K562 (cell line): ENCODE results near the gene PIK3C2G. TPM values are rescaled to one million over a fixed set of nuclear protein-coding genes. Genes with fewer than 3 reads are reported as not detected.

Source experiments
- KDM5B ChIP-seq: fragments of 200-600 bp; sonication (generic); IDR thresholded peaks from 2 replicates; pipeline ENCODE4 v1.6.1; 2012; ENCODE audit warnings: low read depth, mild to moderate bottlenecking, moderate library complexity, low read length, control low read depth, inconsistent platforms; ENCODE audit not compliant: insufficient replicate concordance
- L3MBTL2 ChIP-seq: fragments of 450-650 bp; IDR thresholded peaks from 2 replicates; pipeline ENCODE4 v1.6.1; 2016; ENCODE audit warnings: mild to moderate bottlenecking, moderate library complexity
- MAFF ChIP-seq: IDR thresholded peaks from 2 replicates; pipeline ENCODE4 v1.6.1; 2012; ENCODE audit warnings: low read length, improper control_type of control experiment
- MBD2 ChIP-seq: sonication (generic); IDR thresholded peaks from 2 replicates; pipeline ENCODE4 v1.6.1; 2016; ENCODE audit warnings: low read depth, borderline replicate concordance
- MECOM ChIP-seq: fragments of 250-450 bp; sonication (Bioruptor Pico); IDR thresholded peaks from 2 replicates; pipeline ENCODE4 v1.8.0; 2022; ENCODE audit warnings: inconsistent platforms
- MIER1 ChIP-seq: fragments of 450-650 bp; IDR thresholded peaks from 2 replicates; pipeline ENCODE4 v1.6.1; 2016; ENCODE audit warnings: antibody characterized with exemption, mild to moderate bottlenecking, low read depth
- MTF1 ChIP-seq: fragments of 250-450 bp; sonication (Bioruptor Pico); IDR thresholded peaks from 2 replicates; pipeline ENCODE4 v1.9.0; 2021; ENCODE audit warnings: moderate library complexity, mild to moderate bottlenecking, inconsistent platforms, borderline replicate concordance
- MXD1 ChIP-seq: fragments of 250-450 bp; sonication (Bioruptor Pico); IDR thresholded peaks from 2 replicates; pipeline ENCODE4 v1.8.0; 2021; ENCODE audit warnings: borderline replicate concordance, mild to moderate bottlenecking, moderate library complexity; ENCODE audit not compliant: poor library complexity, severe bottlenecking
- MYBL2 ChIP-seq, 2 experiments: fragments of 450-650 bp in 1 of 2; sonication (generic) in 1 of 2; formaldehyde crosslinking in 1 of 2; IDR thresholded peaks; 2 replicates each; pipeline versions ENCODE4 v1.6.1 to v1.8.1; 2017 to 2022; ENCODE audit warnings: borderline replicate concordance in 1 of 2, inconsistent platforms in 1 of 2, low read depth in 1 of 2, mild to moderate bottlenecking in 1 of 2, missing genetic modification reagents in 1 of 2, moderate library complexity in 1 of 2
- SAP30 ChIP-seq: fragments of 200-600 bp; sonication (generic); IDR thresholded peaks from 2 replicates; pipeline ENCODE4 v1.6.1; 2012; ENCODE audit warnings: borderline replicate concordance, low read depth, mild to moderate bottlenecking, moderate library complexity, low read length, control low read depth, inconsistent platforms; ENCODE audit not compliant: insufficient read depth, poor library complexity, severe bottlenecking
- SIN3A ChIP-seq, 2 experiments: fragments of 150-350 bp in 1 of 2; IDR thresholded peaks; 2 replicates each; pipeline ENCODE4 v1.6.1; 2011 to 2016; ENCODE audit warnings: borderline replicate concordance in 2 of 2, low read depth in 2 of 2, low read length in 2 of 2, mild to moderate bottlenecking in 2 of 2, moderate library complexity in 2 of 2; ENCODE audit not compliant: control insufficient read depth in 1 of 2
- SPI1 ChIP-seq: IDR thresholded peaks from 2 replicates; pipeline ENCODE4 v1.6.1; 2011; ENCODE audit warnings: low read depth, low read length, control low read depth, borderline replicate concordance
- TSC22D4 ChIP-seq: fragments of 450-650 bp; IDR thresholded peaks from 2 replicates; pipeline ENCODE4 v1.6.1; 2016; ENCODE audit warnings: missing genetic modification characterization, missing biosample characterization, control low read depth
- ZBTB40 ChIP-seq, 2 experiments: fragments of 450-650 bp in 1 of 2; sonication (generic) in 1 of 2; formaldehyde crosslinking in 1 of 2; IDR thresholded peaks; 2 replicates each; pipeline versions ENCODE4 v1.7.1 to v1.9.0; 2016 to 2022; ENCODE audit warnings: inconsistent platforms in 1 of 2, mild to moderate bottlenecking in 1 of 2, missing genetic modification reagents in 1 of 2
- ZNF639 ChIP-seq, 2 experiments: fragments of 200-800 bp in 1 of 2; sonication (Bioruptor generic) in 1 of 2; sonication (generic) in 1 of 2; formaldehyde crosslinking in 1 of 2; IDR thresholded peaks in 1 of 2; conservative IDR thresholded peaks in 1 of 2; 2 replicates each; pipeline versions ENCODE4 v1.5.0 to v1.6.1; 2016 to 2020; ENCODE audit warnings: missing compliant biosample characterization in 1 of 2, missing genetic modification characterization in 1 of 2, missing genetic modification reagents in 1 of 2
- ZNF785 ChIP-seq: fragments of 250-450 bp; sonication (Bioruptor Pico); IDR thresholded peaks from 2 replicates; pipeline ENCODE4 v1.4.0; 2020; ENCODE audit warnings: mild to moderate bottlenecking
- polyA plus RNA-seq, 8 experiments: library from polyadenylated mRNA; depleted of rRNA in 4 of 8; stranded (reverse) in 5 of 8; unstranded in 3 of 8; fragments of >200 nt; fragmentation: Nextera tagmentation in 2 of 8; fragmentation: Illumina TruSeq in 1 of 8; extraction: Ambion mirVana in 2 of 8; extraction: Trizol in 1 of 8; gene quantifications; 2 replicates each; pipeline versions ENCODE4 v1.2.1 to v1.2.3, GENCODE V29; 2011 to 2014; ENCODE audit warnings: inconsistent platforms in 1 of 8, missing spikeins in 1 of 8
- total RNA-seq, 7 experiments: library from RNA; depleted of rRNA in 6 of 7; stranded (reverse); fragments of >200 nt in 6 of 7; fragmentation: Illumina TruSeq in 2 of 7; extraction: Trizol in 2 of 7; gene quantifications; 2 replicates each; pipeline versions ENCODE4 v1.2.1 to v1.2.3, GENCODE V29; 2011 to 2021; ENCODE audit warnings: low replicate concordance in 1 of 7

Gene PIK3C2G
- total and polyA plus RNA-seq, 9 of the 15 experiments (the other 6 are each of a cell fraction or from before 2014, with no cell fraction given) = not detected

- no peak for TF ChIP-seq ZBTB40 (IDR thresholded peaks at IDR 0.05)
- no peak for TF ChIP-seq ZBTB40 (CRISPR knock-in tag; IDR thresholded peaks at IDR 0.05)
- TF ChIP-seq MXD1 (CRISPR knock-in tag) = no peak
- no peak for TF ChIP-seq MAFF
- no peak for TF ChIP-seq TSC22D4 (tag)
- no peak for TF ChIP-seq MTF1 (CRISPR knock-in tag)
- no peak for TF ChIP-seq ZNF785 (CRISPR knock-in tag)
- no peak for TF ChIP-seq MECOM (CRISPR knock-in tag)
- no peak for TF ChIP-seq MBD2
- TF ChIP-seq SPI1 = no peak
- no peak for TF ChIP-seq MIER1
- TF ChIP-seq SIN3A (IDR thresholded peaks at IDR 0.05; ENCODE audit: borderline replicate concordance in 2 of 2, control insufficient read depth in 1 of 2, low read depth in 2 of 2, low read length in 2 of 2) = no peak
- no peak for TF ChIP-seq ZNF639 (CRISPR knock-in tag; conservative IDR thresholded peaks at IDR 0.05 in 1 of 2, IDR thresholded peaks at IDR 0.05 in 1 of 2)
- no peak for TF ChIP-seq L3MBTL2
- no peak for TF ChIP-seq KDM5B
- no peak for TF ChIP-seq MYBL2 (IDR thresholded peaks at IDR 0.05; ENCODE audit: low read depth)
- no peak for TF ChIP-seq MYBL2 (CRISPR knock-in tag; IDR thresholded peaks at IDR 0.05; ENCODE audit: borderline replicate concordance)
- TF ChIP-seq SAP30 = no peak
Observed at GRCh38 chr12:18676141-18676540, 414.8 kb downstream of the PIK3C2G start (continued).
